Chondrocyte (in vitro differentiated cells): ENCODE results near the gene WDR12. TPM values are rescaled to one million over a fixed set of nuclear protein-coding genes. Genes with fewer than 3 reads are reported as not detected.
"Not testable (repeated sequence)": the region's sequence is repeated elsewhere in the genome, so short reads cannot be mapped to it uniquely, and the experiment has no call there.

Source experiments
- DNase-seq: peaks from one replicate; pipeline ENCODE4 v3.0.0; 2021; ENCODE audit warnings: mixed read lengths, low spot score
- H3K27ac Mint-ChIP-seq: one replicate; pipeline ENCODE4 v1.8.0; 2021; ENCODE audit warnings: mild to moderate bottlenecking, moderate library complexity, mixed read lengths; ENCODE audit not compliant: unreplicated experiment
- H3K27me3 Mint-ChIP-seq: 2 replicates; pipeline ENCODE4 v1.8.0; 2021; ENCODE audit warnings: low read depth, mixed read lengths
- H3K36me3 Mint-ChIP-seq: 2 replicates; pipeline ENCODE4 v1.8.0; 2021; ENCODE audit warnings: low read depth, mixed read lengths
- H3K4me1 Mint-ChIP-seq: 2 replicates; pipeline ENCODE4 v1.8.0; 2021; ENCODE audit warnings: low read depth, mild to moderate bottlenecking, mixed read lengths
- H3K4me3 Mint-ChIP-seq: one replicate; pipeline ENCODE4 v1.8.0; 2021; ENCODE audit warnings: mild to moderate bottlenecking, moderate library complexity, mixed read lengths; ENCODE audit not compliant: unreplicated experiment
- H3K9me3 Mint-ChIP-seq: 2 replicates; pipeline ENCODE4 v1.8.0; 2021; ENCODE audit warnings: low read depth, mixed read lengths
- CTCF ChIP-seq: fragments of 200-600 bp; sonication (generic); IDR thresholded peaks from 2 replicates; pipeline ENCODE4 v1.5.0; 2021; ENCODE audit warnings: antibody characterized with exemption, mild to moderate bottlenecking, moderate library complexity
- total RNA-seq: library from RNA; stranded (reverse); gene quantifications from 3 replicates; pipeline ENCODE4 v1.2.1, GENCODE V29; 2021

Gene WDR12
- total RNA-seq, 1 donor from 2014 or later = 28.5 TPM

GRCh38 chr2:202911203-202911511, 316 bp downstream of the WDR12 start:
- Mint-ChIP-seq H3K9me3 (no peaks in the 10 kb centered on the region), H3K36me3 (no peaks in the 10 kb centered on the region)
- DNase-seq = no peak

GRCh38 chr2:202910698-202911097, 775 bp downstream of the WDR12 start:
- H3K36me3 Mint-ChIP-seq = peaks cover under 1% of the 10 kb centered on the region
- peaks cover 24% of the 10 kb centered on the region for H3K4me1 Mint-ChIP-seq
- TF ChIP-seq CTCF = no peak
- no peak overlapping the region for H3K27ac Mint-ChIP-seq
- no peak for DNase-seq
- no peaks in the 10 kb centered on the region for H3K27me3 Mint-ChIP-seq
- H3K4me3 Mint-ChIP-seq = peak overlapping the region; percentile 97
- H3K9me3 Mint-ChIP-seq = peaks cover under 1% of the 10 kb centered on the region

More at GRCh38 chr2:202911203-202911511, 316 bp downstream of the WDR12 start:
- Mint-ChIP-seq H3K27ac (peak overlapping the region; percentile 95), H3K4me1 (peaks cover 24% of the 10 kb centered on the region), H3K27me3 (no peaks in the 10 kb centered on the region), H3K4me3 (peak overlapping the region; percentile 97)
- TF ChIP-seq CTCF = no peak

GRCh38 chr2:202910250-202910649, 1.2 kb downstream of the WDR12 start:
- H3K36me3 Mint-ChIP-seq, H3K9me3 Mint-ChIP-seq, H3K27ac Mint-ChIP-seq, H3K27me3 Mint-ChIP-seq, DNase-seq: not testable (repeated sequence)
- Mint-ChIP-seq H3K4me1 (peaks cover 24% of the 10 kb centered on the region), H3K4me3 (peak overlapping the region; percentile 97)

GRCh38 chr2:202909394-202910192, 1.9 kb downstream of the WDR12 start:
- Mint-ChIP-seq H3K36me3 (peaks cover 7% of the 10 kb centered on the region), H3K4me1 (peaks cover 24% of the 10 kb centered on the region), H3K9me3 (peaks cover 6% of the 10 kb centered on the region), H3K27me3 (no peaks in the 10 kb centered on the region), H3K27ac (no peak overlapping the region), H3K4me3 (peak overlapping the region; percentile 97)
- DNase-seq = no peak
- no peak for TF ChIP-seq CTCF

GRCh38 chr2:202908186-202908585, 3.3 kb downstream of the WDR12 start:
- Mint-ChIP-seq H3K27ac (no peak overlapping the region), H3K4me3 (no peak overlapping the region), H3K9me3 (peaks cover 14% of the 10 kb centered on the region), H3K27me3 (no peaks in the 10 kb centered on the region), H3K4me1 (peaks cover 23% of the 10 kb centered on the region), H3K36me3 (peaks cover 15% of the 10 kb centered on the region)
- DNase-seq = no peak
- no peak for TF ChIP-seq CTCF

GRCh38 chr2:202905507-202905906, 6.0 kb downstream of the WDR12 start:
- H3K4me1 Mint-ChIP-seq = peaks cover 15% of the 10 kb centered on the region
- peaks cover 14% of the 10 kb centered on the region for H3K9me3 Mint-ChIP-seq
- H3K4me3 Mint-ChIP-seq, H3K27me3 Mint-ChIP-seq, DNase-seq, H3K27ac Mint-ChIP-seq: not testable (repeated sequence)
- H3K36me3 Mint-ChIP-seq = peaks cover 17% of the 10 kb centered on the region
